HG03060 (cell line): ENCODE measurements around the gene WDR17.

Experiments
- ATAC-seq: cut with Tn5 transposase; IDR thresholded peaks from one replicate; pipeline ENCODE4 v1.9.1; 2021; ENCODE audit warnings: low read depth, moderate number of reproducible peaks; ENCODE audit not compliant: unreplicated experiment

The WDR17 gene

GRCh38 chr4:176065435-176066291 is at the start of gene WDR17:
Gene WDR17 (plus strand): TSS chr4:176065841. CDS start chr4:176111581, 45,740 bp downstream.
- ATAC-seq: peak; percentile 100

- no peak for ATAC-seq
Observed at GRCh38 chr4:176016601-176017000, 49.0 kb upstream of the WDR17 start.

DNA sequence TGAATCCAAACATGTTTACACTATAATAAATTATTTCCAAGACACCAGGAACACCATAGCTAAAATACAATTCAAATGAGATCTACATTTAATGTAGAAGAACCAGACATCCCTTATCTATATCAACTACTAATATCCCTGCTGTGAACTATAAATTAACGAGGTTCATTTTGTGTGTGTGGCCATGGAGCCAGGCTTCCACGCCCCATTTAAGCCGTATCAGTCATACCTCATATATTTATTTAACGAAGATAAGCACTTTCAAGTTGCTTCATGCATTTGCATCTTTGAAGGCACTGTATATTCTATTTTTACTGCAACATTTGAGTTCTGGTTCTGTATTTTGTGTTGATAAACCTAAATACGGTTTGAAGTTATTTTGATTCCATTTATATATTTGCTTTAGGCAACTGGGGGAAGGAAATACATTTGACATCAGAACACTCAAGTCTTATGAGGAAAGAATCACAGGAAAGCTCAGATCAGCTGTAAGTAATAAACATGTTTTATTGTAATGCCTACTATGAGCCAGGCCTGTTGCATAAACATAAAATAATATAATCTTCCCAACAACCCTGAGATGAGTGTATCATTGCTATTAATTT is 45.1 kb upstream of the WDR17 start:
- no peak for ATAC-seq

DNA sequence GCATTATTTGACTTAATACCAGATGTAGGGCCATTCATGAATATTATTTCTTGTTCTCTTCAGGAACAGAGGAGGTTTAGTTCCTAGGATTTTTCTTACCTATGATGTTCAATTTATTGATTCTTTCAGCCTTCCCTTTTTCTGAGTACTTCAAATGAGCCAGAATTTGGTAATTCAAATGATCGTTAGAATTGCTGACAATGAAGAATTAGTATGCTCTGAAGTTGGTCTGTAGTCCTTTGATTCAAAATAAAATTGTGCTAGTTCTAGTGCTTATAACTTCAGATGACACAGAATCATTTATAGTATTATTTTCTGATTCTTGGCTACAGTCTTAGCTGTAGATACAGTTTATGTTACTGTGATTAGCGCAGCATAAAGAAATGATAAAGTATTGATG is 35.2 kb upstream of the WDR17 start:
- no peak for ATAC-seq

- no peak for ATAC-seq
Observed at GRCh38 chr4:176031922-176032321, 33.7 kb upstream of the WDR17 start.

DNA sequence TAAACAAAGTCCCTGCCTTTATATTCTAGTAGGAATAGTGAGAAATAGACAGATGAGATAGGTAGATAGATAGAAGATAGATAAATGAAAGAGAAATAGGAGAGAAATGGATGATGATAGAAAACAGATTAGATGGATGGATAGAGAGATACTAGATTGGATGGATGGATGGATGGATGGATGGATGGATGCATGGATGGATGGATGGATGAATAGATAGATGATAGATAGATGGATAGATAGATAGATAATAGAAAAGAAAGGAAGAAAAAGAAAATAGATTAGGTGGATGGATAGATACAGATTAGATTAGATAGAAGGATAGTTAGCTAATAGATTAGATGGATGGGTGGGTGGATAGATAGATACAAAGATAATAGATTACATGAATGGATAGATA is 33.2 kb upstream of the WDR17 start:
- no peak for ATAC-seq

- no peak for ATAC-seq
Observed at GRCh38 chr4:176034499-176034898, 31.1 kb upstream of the WDR17 start.

- ATAC-seq: no peak
Observed at GRCh38 chr4:176034936-176035335, 30.7 kb upstream of the WDR17 start.

GRCh38 chr4:176036585-176037205 is 28.9 kb upstream of the WDR17 start:
- peak; percentile 71 for ATAC-seq

GRCh38 chr4:176038789-176039188 is 26.9 kb upstream of the WDR17 start:
- no peak for ATAC-seq

DNA sequence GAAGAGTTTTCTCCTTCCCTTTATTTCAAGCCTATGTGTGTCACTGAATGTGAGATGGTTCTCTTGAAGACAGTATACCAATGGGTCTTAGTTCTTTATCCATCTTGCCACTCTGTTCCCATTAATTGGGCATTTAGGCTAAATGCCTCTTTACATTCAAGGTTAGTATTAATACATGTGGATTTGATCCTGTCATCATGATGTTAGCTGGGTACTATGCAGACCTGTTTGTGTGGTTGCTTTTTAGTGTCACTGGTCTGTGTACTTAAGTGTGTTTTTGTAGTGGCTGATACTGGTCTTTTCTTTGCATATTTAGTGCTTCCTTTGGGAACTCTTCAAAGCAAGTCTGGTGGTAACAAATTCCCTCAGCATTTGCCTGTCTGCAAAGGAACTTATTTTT is 23.4 kb upstream of the WDR17 start:
- ATAC-seq: no peak

DNA sequence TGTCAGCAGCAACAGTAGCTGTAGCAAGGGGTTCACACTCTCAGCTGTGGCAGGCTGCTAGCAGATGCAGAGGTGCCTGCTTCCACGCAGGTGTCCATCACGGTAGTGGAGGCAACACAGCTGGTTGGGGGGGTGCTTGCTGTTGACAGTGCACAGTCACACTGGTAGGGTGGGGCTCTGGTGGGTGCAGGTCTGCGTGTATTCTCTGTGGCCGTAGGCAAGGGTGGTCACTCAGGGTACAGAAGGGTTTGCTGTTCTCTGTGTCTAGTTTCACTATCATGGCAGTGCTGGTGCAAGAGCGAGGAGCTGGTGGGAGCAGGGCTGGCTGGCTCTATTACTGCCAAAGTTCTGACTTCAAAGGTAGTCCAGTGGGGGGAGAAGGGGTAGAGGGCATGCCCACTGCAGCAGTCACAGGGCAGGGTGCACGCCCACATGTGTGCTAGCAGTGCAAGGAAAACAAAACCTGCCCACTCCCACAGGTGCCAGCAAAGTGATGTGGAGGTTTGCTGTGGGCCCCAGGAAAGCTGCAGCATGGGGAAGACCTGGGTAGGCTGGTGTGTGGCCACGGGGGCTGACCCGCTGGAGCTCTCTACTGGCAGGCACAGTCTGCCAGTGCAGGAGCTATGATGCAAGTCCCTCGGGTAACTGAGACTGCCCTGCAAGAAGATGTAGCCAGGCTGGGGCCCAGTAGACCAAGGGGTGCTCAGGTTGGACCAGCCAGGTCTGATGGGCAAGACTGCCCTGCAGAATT is 21.6 kb upstream of the WDR17 start:
- no peak for ATAC-seq

- ATAC-seq: no peak
Observed at GRCh38 chr4:176044589-176044951, 21.1 kb upstream of the WDR17 start.

- no peak for ATAC-seq
Observed at GRCh38 chr4:176048631-176049030, 17.0 kb upstream of the WDR17 start.

GRCh38 chr4:176052744-176053143 is 12.9 kb upstream of the WDR17 start:
- ATAC-seq: peak; percentile 92

- ATAC-seq: no peak
Observed at GRCh38 chr4:176053785-176054184, 11.9 kb upstream of the WDR17 start.

DNA sequence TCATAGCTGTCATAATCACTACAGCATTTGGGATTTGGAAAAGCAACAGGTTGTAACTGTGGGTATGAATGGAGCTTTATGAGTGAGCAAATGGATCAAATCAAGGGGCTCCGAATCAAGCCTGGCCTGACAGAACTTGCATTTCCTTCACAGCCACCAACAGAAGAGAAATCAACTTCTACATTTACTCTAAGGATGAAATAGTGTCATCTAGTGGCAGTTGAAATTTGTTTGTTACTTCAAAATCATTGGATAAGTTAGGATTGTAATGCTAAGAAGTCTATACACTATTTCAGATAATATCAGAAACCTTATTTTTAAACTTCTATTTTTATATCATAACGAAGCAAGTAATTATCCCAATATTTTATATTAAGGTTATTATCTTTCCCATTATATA is 10.7 kb upstream of the WDR17 start:
- no peak for ATAC-seq

GRCh38 chr4:176063718-176064117 is 1.9 kb upstream of the WDR17 start:
- no peak for ATAC-seq

- ATAC-seq: no peak
Observed at GRCh38 chr4:176064539-176064938, 1.1 kb upstream of the WDR17 start.

DNA sequence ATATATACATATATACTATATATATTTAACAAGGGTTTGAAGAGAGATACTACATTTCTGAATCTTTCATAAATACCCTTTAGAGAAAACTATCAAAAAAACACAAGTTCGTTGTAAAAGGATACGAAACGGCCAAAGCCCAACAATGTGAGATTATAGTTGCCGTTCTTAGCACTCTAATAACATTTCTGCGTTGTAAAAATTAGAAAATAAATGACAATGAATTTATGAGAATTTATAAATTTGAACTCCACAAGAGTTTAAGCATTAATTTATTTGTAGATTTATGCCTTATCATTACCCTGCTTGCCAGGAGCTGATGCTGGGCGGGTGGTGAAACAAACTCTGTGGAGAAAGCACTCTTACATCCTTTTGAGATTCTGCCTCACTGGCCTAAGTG is 1.1 kb downstream of the WDR17 start:
- ATAC-seq: no peak

DNA sequence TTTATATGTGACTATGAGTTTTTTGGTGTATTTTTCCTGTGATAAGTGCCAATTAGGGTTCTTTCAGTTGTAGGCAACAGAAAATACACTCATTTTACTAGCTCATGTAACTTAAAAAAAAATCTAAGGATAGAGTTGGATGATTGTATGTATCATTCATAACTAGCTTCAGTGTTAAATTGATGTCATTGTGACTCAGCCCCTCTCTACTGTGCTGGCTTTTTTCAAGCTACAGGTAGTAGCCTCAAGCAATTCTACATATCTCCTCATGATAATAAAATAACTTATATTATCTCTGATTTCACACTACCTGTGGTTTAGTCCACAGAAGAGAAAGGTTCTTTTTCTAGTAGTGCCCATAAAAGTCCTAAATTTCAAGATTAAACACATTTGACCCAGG is 11.9 kb downstream of the WDR17 start:
- no peak for ATAC-seq
